Osteocyte (in vitro differentiated cells): ENCODE data around the gene NIPAL3. TPM values are rescaled to one million over a fixed set of nuclear protein-coding genes. Genes with fewer than 3 reads are reported as not detected.
"Not testable (repeated sequence)": the region's sequence is repeated elsewhere in the genome, so short reads cannot be mapped to it uniquely, and the experiment has no call there.

Source experiments
- DNase-seq: peaks from one replicate; pipeline ENCODE4 v3.0.0; 2021; ENCODE audit warnings: mixed read lengths; ENCODE audit not compliant: unreplicated experiment; ENCODE audit errors: extremely low spot score
- H3K27ac Mint-ChIP-seq: one replicate; pipeline ENCODE4 v1.8.0; 2021; ENCODE audit warnings: mild to moderate bottlenecking, mixed read lengths; ENCODE audit not compliant: unreplicated experiment
- H3K27me3 Mint-ChIP-seq: one replicate; pipeline ENCODE4 v1.8.0; 2021; ENCODE audit warnings: mixed read lengths; ENCODE audit not compliant: unreplicated experiment
- H3K36me3 Mint-ChIP-seq: one replicate; pipeline ENCODE4 v1.8.0; 2021; ENCODE audit warnings: mixed read lengths; ENCODE audit not compliant: unreplicated experiment
- H3K4me1 Mint-ChIP-seq: one replicate; pipeline ENCODE4 v1.8.0; 2021; ENCODE audit warnings: mixed read lengths; ENCODE audit not compliant: unreplicated experiment
- H3K4me3 Mint-ChIP-seq: one replicate; pipeline ENCODE4 v1.8.0; 2021; ENCODE audit warnings: mild to moderate bottlenecking, moderate library complexity, mixed read lengths; ENCODE audit not compliant: unreplicated experiment
- H3K9me3 Mint-ChIP-seq: one replicate; pipeline ENCODE4 v1.8.0; 2021; ENCODE audit warnings: mixed read lengths; ENCODE audit not compliant: unreplicated experiment
- total RNA-seq: library from RNA; stranded (reverse); gene quantifications from 2 replicates; pipeline ENCODE4 v1.2.1, GENCODE V29; 2021
- TF ChIP-seq, protein P1 (sequence below): fragments of 200-600 bp; sonication (generic); IDR thresholded peaks from 2 replicates; pipeline ENCODE4 v1.5.0; 2021; ENCODE audit warnings: antibody characterized with exemption, mild to moderate bottlenecking, moderate library complexity

Gene NIPAL3
- total RNA-seq, 1 donor from 2014 or later, result 25.8 TPM

DNA sequence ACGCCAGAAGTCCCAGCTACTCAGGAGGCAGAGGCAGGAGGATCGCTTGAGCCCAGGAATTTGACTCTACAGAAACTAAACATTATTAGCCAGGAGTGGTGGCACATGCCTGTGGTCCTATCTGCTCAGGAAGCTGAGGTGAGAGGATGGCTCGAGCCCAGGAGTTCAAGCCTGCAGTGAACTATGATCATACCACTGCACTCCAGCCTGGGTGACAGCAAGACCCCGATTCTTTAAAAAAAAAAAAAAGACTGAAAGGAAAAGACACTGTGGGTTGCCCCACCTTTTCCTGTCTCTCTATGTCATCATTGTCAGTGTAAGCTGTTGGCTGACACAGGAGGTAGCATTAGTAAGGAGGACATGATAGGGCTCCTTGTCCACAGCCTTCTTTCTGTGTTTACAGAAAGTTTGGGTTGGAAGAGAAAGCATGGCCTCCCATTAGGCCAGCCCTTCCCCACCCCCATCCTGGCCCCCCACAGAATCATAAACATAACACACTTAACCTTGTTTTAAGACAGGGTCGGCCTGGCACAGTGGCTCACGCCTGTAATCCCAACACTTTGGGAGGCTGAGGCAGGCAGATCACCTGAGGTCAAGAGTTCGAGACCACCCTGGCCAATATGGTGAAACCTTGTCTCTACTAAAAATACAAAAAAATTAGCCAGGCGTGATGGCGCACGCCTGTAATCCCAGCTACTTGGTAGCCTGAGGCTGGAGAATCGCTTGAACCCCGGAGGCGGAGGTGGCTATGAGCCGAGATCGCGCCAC is 66.4 kb downstream of the NIPAL3 start:
- DNase-seq, result no peak
- no peak overlapping the region for H3K27ac Mint-ChIP-seq
- H3K36me3 Mint-ChIP-seq, result no peaks in the 10 kb centered on the region
- no peaks in the 10 kb centered on the region for H3K9me3 Mint-ChIP-seq
- TF ChIP-seq, protein P1, sequence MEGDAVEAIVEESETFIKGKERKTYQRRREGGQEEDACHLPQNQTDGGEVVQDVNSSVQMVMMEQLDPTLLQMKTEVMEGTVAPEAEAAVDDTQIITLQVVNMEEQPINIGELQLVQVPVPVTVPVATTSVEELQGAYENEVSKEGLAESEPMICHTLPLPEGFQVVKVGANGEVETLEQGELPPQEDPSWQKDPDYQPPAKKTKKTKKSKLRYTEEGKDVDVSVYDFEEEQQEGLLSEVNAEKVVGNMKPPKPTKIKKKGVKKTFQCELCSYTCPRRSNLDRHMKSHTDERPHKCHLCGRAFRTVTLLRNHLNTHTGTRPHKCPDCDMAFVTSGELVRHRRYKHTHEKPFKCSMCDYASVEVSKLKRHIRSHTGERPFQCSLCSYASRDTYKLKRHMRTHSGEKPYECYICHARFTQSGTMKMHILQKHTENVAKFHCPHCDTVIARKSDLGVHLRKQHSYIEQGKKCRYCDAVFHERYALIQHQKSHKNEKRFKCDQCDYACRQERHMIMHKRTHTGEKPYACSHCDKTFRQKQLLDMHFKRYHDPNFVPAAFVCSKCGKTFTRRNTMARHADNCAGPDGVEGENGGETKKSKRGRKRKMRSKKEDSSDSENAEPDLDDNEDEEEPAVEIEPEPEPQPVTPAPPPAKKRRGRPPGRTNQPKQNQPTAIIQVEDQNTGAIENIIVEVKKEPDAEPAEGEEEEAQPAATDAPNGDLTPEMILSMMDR, result no peak
- H3K4me1 Mint-ChIP-seq, result peaks cover 2% of the 10 kb centered on the region
- H3K27me3 Mint-ChIP-seq, result no peaks in the 10 kb centered on the region
- H3K4me3 Mint-ChIP-seq, result no peak overlapping the region

DNA sequence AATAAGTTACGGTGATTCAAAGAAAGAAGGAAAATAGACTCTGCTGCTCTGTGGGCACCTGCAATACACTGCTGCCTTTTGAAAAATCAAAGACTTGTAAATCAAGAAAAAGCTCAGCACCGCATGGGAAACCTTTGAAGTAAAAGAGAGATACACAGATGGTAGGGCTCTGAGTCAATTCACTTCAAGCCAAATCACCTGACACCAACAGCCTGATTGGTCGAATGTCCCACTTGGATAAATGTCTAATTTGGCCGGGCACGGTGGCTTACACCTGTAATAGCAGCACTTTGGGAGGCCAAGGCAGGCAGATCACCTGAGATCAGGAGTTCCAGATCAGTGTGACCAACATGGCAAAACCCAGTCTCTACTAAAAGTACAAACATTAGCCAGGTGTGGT is 67.8 kb downstream of the NIPAL3 start:
- H3K27me3 Mint-ChIP-seq, result no peaks in the 10 kb centered on the region
- H3K4me1 Mint-ChIP-seq, result peaks cover 2% of the 10 kb centered on the region
- H3K4me3 Mint-ChIP-seq, result no peak overlapping the region
- no peaks in the 10 kb centered on the region for H3K36me3 Mint-ChIP-seq
- H3K27ac Mint-ChIP-seq, result no peak overlapping the region
- TF ChIP-seq, protein P1, result no peak
- no peak for DNase-seq
- H3K9me3 Mint-ChIP-seq, result no peaks in the 10 kb centered on the region

DNA sequence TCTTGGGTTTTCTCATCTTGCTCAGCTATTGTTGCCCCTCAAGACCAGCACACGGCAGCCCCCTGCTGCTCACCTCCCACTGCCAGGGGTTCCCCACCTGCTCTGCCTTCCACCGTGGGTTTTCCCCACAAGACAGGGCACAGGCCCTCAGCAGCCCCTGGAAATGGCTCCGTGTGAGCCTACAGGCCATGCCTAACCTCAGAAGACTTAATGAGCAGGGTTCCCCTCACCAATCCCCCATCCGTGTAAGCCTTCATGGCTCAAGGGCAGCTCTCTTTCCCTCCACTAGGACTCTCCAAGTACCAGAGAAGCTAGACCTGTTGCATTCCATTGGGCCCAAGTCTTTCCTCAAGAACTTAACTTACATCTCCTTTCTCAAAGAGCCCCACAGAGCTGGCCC is 68.6 kb downstream of the NIPAL3 start:
- H3K4me3 Mint-ChIP-seq, result no peak overlapping the region
- H3K27me3 Mint-ChIP-seq, result no peaks in the 10 kb centered on the region
- no peak overlapping the region for H3K27ac Mint-ChIP-seq
- H3K36me3 Mint-ChIP-seq, result no peaks in the 10 kb centered on the region
- DNase-seq, result no peak
- peaks cover 2% of the 10 kb centered on the region for H3K4me1 Mint-ChIP-seq
- TF ChIP-seq, protein P1, result no peak
- no peaks in the 10 kb centered on the region for H3K9me3 Mint-ChIP-seq

DNA sequence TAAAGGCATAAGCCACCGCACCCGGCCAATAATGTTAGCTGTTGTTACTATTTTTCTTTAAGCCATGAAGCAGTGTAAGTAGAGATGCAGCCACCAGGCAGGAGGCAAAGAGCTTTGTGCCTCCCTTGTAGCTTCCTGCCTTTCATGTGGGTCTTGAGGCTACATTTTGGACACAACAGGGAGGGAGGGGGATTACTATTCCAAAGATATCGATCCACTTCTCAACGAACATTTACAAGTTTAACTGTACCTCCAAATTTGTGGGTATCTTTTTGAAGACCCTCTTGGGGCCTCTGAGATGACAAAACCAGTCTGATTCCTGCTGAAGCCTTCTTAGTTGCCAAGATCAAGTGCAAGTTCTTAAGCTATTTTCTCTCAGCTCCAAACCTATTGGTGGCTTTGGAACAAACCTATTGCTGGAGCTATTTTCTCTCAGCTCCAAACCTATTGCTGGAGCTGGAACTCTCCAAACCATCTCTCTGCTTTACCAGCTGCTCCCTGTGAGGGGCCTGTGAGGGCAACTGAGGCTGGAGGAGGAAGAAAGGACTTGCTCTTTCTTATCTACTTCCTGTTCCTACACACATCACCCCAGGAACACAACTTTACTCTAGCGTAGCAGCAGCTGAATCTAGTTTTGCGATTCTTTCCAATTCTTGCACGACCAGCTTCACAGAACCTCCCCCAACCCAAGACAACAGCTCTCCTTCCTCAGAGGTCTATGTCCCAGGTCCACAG is 70.9 kb downstream of the NIPAL3 start:
- Mint-ChIP-seq H3K36me3 (no peaks in the 10 kb centered on the region), H3K27me3 (peaks cover 2% of the 10 kb centered on the region), H3K4me1 (no peaks in the 10 kb centered on the region), H3K27ac (no peak overlapping the region), H3K9me3 (no peaks in the 10 kb centered on the region), H3K4me3 (no peak overlapping the region)
- no peak for DNase-seq
- TF ChIP-seq, protein P1, result no peak

DNA sequence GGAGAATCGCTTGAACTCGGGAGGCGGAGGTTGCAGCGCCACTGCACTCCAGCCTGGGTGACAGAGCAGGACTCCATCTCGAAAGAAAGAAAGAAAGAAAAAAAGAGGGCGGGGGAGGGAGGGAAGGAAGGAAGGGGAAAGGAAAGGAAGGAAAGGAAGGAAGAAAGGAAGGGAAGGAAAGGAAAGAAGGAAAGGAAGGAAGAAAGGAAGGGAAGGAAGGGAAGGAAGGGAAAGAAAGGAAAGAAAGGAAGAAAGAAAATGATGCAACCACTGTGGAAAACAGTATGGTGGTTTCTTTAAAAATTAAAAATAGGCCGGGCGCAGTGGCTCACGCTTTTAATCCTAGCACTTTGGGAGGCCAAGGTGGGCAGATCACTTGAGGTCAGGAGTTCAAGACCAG is 71.9 kb downstream of the NIPAL3 start:
- H3K9me3 Mint-ChIP-seq, result no peaks in the 10 kb centered on the region
- DNase-seq, result no peak
- no peak overlapping the region for H3K27ac Mint-ChIP-seq
- H3K36me3 Mint-ChIP-seq, result no peaks in the 10 kb centered on the region
- no peaks in the 10 kb centered on the region for H3K4me1 Mint-ChIP-seq
- H3K4me3 Mint-ChIP-seq, result no peak overlapping the region
- TF ChIP-seq, protein P1, result no peak
- H3K27me3 Mint-ChIP-seq, result peaks cover 9% of the 10 kb centered on the region

DNA sequence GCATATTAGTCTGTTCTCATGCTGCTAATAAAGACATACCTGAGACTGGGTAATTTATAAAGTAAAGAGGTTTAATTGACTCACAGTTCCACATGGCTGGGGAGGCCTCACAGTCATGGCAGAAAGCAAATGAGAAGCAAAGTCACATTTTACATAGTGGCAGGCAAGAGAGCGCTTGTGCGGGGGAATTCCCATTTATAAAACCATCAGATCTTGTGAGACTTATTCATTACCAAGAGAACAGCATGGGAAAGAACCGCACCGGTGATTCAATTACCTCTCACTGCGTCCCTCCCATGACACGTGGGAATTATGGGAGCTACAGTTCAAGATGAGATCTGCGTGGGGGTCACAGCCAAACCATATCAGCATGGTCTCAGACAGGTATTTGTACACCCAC is 72.6 kb downstream of the NIPAL3 start:
- not testable (repeated sequence) for H3K4me3 Mint-ChIP-seq, DNase-seq, H3K27me3 Mint-ChIP-seq, H3K36me3 Mint-ChIP-seq, H3K4me1 Mint-ChIP-seq, H3K9me3 Mint-ChIP-seq, H3K27ac Mint-ChIP-seq
